PC-3 (cell line): Measurements from ENCODE around the gene TANGO6. TPM values are rescaled to one million over a fixed set of nuclear protein-coding genes. Genes with fewer than 3 reads are reported as not detected.

ENCODE experiments used
- ATAC-seq: fragments of 200-7000 bp; cut with Tn5 transposase; 2 replicates; pipeline ENCODE4 v1.9.1; 2020; ENCODE audit warnings: mild to moderate bottlenecking, moderate library complexity
- BruUV-seq: library from RNA; stranded (reverse); fragments of 400-500 nt; replicated peaks from 2 replicates; lab custom pipeline; 2021; lab: Mats Ljungman, UMichigan
- CTCF ChIA-PET: fragments of 300-600 bp; sonication (Branson Sonifier 250); formaldehyde crosslinking; loops from one replicate; lab custom pipeline; 2022; ENCODE audit warnings: antibody characterized with exemption; lab: Charles Lee
- POLR2A ChIA-PET: fragments of 300-600 bp; sonication (Branson Sonifier 250); formaldehyde crosslinking; loops from one replicate; lab custom pipeline; 2022; ENCODE audit warnings: antibody characterized with exemption; ENCODE audit not compliant: unreplicated experiment; lab: Charles Lee
- DNase-seq: peaks from one replicate; pipeline ENCODE4 v3.0.0-alpha.2; 2015
- H2AFZ ChIP-seq: fragments of 300-600 bp; sonication (generic); 2 replicates; pipeline ENCODE4 v1.6.0; 2016; ENCODE audit warnings: antibody characterized with exemption, low read length
- H3F3A ChIP-seq: fragments of 300-600 bp; sonication (generic); one replicate; pipeline ENCODE4 v1.6.0; 2017; ENCODE audit warnings: antibody characterized with exemption, low read length, control low read depth, mild to moderate bottlenecking; ENCODE audit not compliant: unreplicated experiment
- H3K27ac ChIP-seq: fragments of 300-600 bp; sonication (generic); 2 replicates; pipeline ENCODE4 v1.5.1; 2016; ENCODE audit warnings: mild to moderate bottlenecking, low read length
- H3K27me3 ChIP-seq: fragments of 300-600 bp; sonication (generic); 2 replicates; pipeline ENCODE4 v1.6.1; 2016; ENCODE audit warnings: low read length, mixed read lengths
- H3K36me3 ChIP-seq: fragments of 300-600 bp; sonication (generic); 2 replicates; pipeline ENCODE4 v1.6.1; 2016; ENCODE audit warnings: low read depth, mixed run types, low read length, mixed read lengths
- H3K4me1 ChIP-seq: fragments of 300-600 bp; sonication (generic); 2 replicates; pipeline ENCODE4 v1.5.1; 2016; ENCODE audit warnings: low read length; ENCODE audit not compliant: insufficient read depth
- H3K4me2 ChIP-seq: fragments of 300-600 bp; sonication (generic); 2 replicates; pipeline ENCODE4 v1.6.0; 2016; ENCODE audit warnings: low read length
- H3K4me3 ChIP-seq: fragments of 300-600 bp; sonication (generic); 2 replicates; pipeline ENCODE4 v1.5.1; 2016; ENCODE audit warnings: mild to moderate bottlenecking, low read length, mixed read lengths
- H3K79me2 ChIP-seq: fragments of 300-600 bp; sonication (generic); 2 replicates; pipeline ENCODE4 v1.6.1; 2017; ENCODE audit warnings: low read length, mixed read lengths
- H3K9ac ChIP-seq: fragments of 300-600 bp; sonication (generic); 2 replicates; pipeline ENCODE4 v1.6.0; 2016; ENCODE audit warnings: mild to moderate bottlenecking, low read length
- H3K9me2 ChIP-seq: fragments of 300-600 bp; sonication (generic); replicated peaks from 2 replicates; pipeline ENCODE4 v1.6.1; 2016; ENCODE audit warnings: mixed run types, low read length, mixed read lengths
- H3K9me3 ChIP-seq: fragments of 300-600 bp; sonication (generic); 2 replicates; pipeline ENCODE4 v1.6.1; 2016; ENCODE audit warnings: low read length, mixed read lengths
- H4K20me1 ChIP-seq: fragments of 300-600 bp; sonication (generic); 2 replicates; pipeline ENCODE4 v1.6.1; 2016; ENCODE audit warnings: low read length, mixed read lengths
- EZH2 ChIP-seq: fragments of 300-600 bp; sonication (generic); IDR thresholded peaks from one replicate; pipeline ENCODE4 v1.6.1; 2017; ENCODE audit warnings: antibody characterized with exemption, mild to moderate bottlenecking, low read length; ENCODE audit not compliant: unreplicated experiment
- EZH2phosphoT487 ChIP-seq: fragments of 300-600 bp; sonication (generic); IDR thresholded peaks from 2 replicates; pipeline ENCODE4 v1.6.1; 2018; ENCODE audit warnings: mild to moderate bottlenecking, antibody characterized with exemption, low read length, borderline replicate concordance
- intact Hi-C: fragments of 100-400 bp; cut with micrococcal nuclease; formaldehyde crosslinking; loops from 2 replicates; pipeline ENCODE4 v1.9.0; 2023
- total RNA-seq: library from RNA; depleted of rRNA; stranded (reverse); fragments of >200 nt; gene quantifications from 2 replicates; pipeline ENCODE4 v1.2.3, GENCODE V29; 2014
- TF ChIP-seq, protein P1 (sequence below): fragments of 300-600 bp; sonication (generic); conservative IDR thresholded peaks from 2 replicates; pipeline ENCODE4 v1.5.1; 2017; ENCODE audit warnings: antibody characterized with exemption, low read depth, mild to moderate bottlenecking, low read length

The TANGO6 gene
- total RNA-seq, 1 experiment from 2014 or later, result 9.4 TPM

DNA sequence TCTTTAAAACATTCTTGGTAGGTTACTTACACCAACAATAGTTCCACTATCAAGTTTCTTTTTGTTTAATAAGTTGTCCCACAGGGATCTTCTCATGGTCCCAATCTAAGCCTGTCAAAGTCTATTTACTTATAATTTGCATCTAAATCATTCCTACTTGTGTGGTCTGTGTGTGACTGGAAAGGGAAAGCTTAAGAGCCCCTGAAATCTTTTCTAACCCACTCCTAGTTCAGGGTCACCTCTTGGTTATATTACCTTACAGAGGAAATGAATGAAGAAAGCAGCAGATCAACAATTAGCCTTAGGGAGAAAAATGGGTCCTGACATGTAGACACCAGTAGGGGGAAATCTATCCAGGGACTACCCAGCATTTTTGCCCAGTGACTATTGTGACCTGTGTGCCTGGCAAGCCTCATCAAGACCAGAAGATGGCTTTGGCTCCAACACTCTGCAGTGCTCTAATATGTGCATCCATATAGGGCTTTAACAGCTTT is 151.7 kb downstream of the TANGO6 start:
- H3K36me3 ChIP-seq, result peaks cover 5% of the 10 kb centered on the region; the same call in 1 of the 2 replicates
- H3K79me2 ChIP-seq, result no peaks in the 10 kb centered on the region
- no peaks in the 10 kb centered on the region for H3K9me3 ChIP-seq
- POLR2A ChIA-PET, result no interaction called here
- intact Hi-C loops, result loop anchor here (2.0 to 10.0 kb wide), 3 partner anchors 22 to 90 kb away; no protein-coding TSS in a partner anchor
- no TSS peak for BruUV-seq
- ATAC-seq (peak; percentile 20; the same call in 1 of the 2 replicates), DNase-seq (peak; percentile 70)
- CTCF ChIA-PET, result no interaction called here
- H3K9ac ChIP-seq, result peak overlapping the region; percentile 62
- H3F3A ChIP-seq, result peaks cover 11% of the 10 kb centered on the region
- no peak overlapping the region for H3K4me3 ChIP-seq
- H2AFZ ChIP-seq, result no peak overlapping the region
- H3K4me2 ChIP-seq, result peak overlapping the region; percentile 66; the same call in 1 of the 2 replicates
- peaks cover 41% of the 10 kb centered on the region for H3K4me1 ChIP-seq
- H3K27me3 ChIP-seq, result no peaks in the 10 kb centered on the region
- no peaks in the 10 kb centered on the region for H4K20me1 ChIP-seq
- H3K27ac ChIP-seq, result peak overlapping the region; percentile 96
- no peaks in the 10 kb centered on the region for H3K9me2 ChIP-seq
- TF ChIP-seq EZH2 (no peak), EZH2phosphoT487 (no peak)
- TF ChIP-seq, protein P1, sequence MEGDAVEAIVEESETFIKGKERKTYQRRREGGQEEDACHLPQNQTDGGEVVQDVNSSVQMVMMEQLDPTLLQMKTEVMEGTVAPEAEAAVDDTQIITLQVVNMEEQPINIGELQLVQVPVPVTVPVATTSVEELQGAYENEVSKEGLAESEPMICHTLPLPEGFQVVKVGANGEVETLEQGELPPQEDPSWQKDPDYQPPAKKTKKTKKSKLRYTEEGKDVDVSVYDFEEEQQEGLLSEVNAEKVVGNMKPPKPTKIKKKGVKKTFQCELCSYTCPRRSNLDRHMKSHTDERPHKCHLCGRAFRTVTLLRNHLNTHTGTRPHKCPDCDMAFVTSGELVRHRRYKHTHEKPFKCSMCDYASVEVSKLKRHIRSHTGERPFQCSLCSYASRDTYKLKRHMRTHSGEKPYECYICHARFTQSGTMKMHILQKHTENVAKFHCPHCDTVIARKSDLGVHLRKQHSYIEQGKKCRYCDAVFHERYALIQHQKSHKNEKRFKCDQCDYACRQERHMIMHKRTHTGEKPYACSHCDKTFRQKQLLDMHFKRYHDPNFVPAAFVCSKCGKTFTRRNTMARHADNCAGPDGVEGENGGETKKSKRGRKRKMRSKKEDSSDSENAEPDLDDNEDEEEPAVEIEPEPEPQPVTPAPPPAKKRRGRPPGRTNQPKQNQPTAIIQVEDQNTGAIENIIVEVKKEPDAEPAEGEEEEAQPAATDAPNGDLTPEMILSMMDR, result peak; percentile 58

DNA sequence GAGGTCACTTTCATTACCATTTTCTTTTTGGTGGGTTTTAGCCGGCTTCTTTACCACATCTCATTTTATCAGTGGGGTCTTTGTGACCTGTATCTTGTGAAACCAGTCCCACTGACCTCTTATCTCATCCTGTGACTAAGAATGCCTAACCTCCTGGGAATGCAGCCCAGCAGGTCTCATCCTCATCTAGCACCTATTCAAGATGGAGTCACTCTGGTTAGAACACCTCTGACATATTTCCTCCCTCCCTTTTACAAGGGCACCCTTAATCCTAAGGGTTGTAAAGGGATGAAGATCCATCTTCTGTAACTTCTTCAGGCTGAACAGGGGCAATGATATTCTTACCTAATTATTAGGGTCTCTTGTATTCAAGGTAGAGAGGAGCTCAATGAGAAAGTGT is 154.2 kb downstream of the TANGO6 start:
- no peak overlapping the region for H3K9ac ChIP-seq
- H3K27me3 ChIP-seq, result no peaks in the 10 kb centered on the region
- H3K9me3 ChIP-seq, result no peaks in the 10 kb centered on the region
- CTCF ChIA-PET, result no interaction called here
- H3K4me2 ChIP-seq, result no peak overlapping the region
- ATAC-seq, result no peak
- no peaks in the 10 kb centered on the region for H3K9me2 ChIP-seq
- no peak for DNase-seq
- no TSS peak for BruUV-seq
- H4K20me1 ChIP-seq, result no peaks in the 10 kb centered on the region
- peaks cover 31% of the 10 kb centered on the region for H3K4me1 ChIP-seq
- H2AFZ ChIP-seq, result no peak overlapping the region
- H3K27ac ChIP-seq, result no peak overlapping the region
- no peak overlapping the region for H3K4me3 ChIP-seq
- H3F3A ChIP-seq, result peaks cover 11% of the 10 kb centered on the region
- TF ChIP-seq, protein P1, result no peak
- TF ChIP-seq EZH2 (no peak), EZH2phosphoT487 (no peak)
- POLR2A ChIA-PET, result no interaction called here
- no peaks in the 10 kb centered on the region for H3K79me2 ChIP-seq
- intact Hi-C loops, result loop anchor here (10.0 kb wide), 1 partner anchor 93 kb away; no protein-coding TSS in a partner anchor
- peaks cover 14% of the 10 kb centered on the region; the same call in 1 of the 2 replicates for H3K36me3 ChIP-seq

DNA sequence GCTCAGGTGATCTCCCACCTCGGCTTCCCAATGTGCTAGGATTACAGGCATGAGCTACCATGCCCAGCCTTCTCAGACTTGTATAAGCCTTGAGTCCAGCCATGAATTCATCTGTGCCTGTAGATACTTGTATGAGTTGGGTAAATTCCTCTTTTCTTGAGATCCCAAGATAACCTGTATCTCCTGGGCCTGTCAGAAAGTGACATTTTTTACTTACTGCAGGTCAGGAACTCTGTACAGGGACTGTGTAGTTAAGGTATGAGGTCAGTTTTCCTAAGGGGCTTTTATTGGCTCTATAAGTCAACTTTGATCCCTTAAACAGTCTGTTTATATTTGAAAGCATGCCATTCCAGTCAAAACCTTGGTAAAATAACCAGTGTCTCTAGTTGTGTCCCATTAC is 155.8 kb downstream of the TANGO6 start:
- ChIA-PET POLR2A (no interaction called here), CTCF (no interaction called here)
- Histone ChIP-seq H3K36me3 (peaks cover 21% of the 10 kb centered on the region; the same call in 1 of the 2 replicates), H3F3A (peaks cover 10% of the 10 kb centered on the region), H3K9ac (no peak overlapping the region), H2AFZ (no peak overlapping the region), H3K4me2 (no peak overlapping the region), H3K9me2 (no peaks in the 10 kb centered on the region), H3K27ac (no peak overlapping the region), H3K27me3 (no peaks in the 10 kb centered on the region), H4K20me1 (no peaks in the 10 kb centered on the region), H3K4me3 (no peak overlapping the region), H3K4me1 (peaks cover 18% of the 10 kb centered on the region), H3K79me2 (no peaks in the 10 kb centered on the region), H3K9me3 (no peaks in the 10 kb centered on the region)
- intact Hi-C loops, result loop anchor here (10.0 kb wide), 1 partner anchor 94 kb away; no protein-coding TSS in a partner anchor
- ATAC-seq (no peak), DNase-seq (no peak)
- TF ChIP-seq, protein P1, result no peak
- TF ChIP-seq EZH2 (no peak), EZH2phosphoT487 (no peak)
- no TSS peak for BruUV-seq
